HEK293 (cell line): ENCODE data around the gene PON1.

ENCODE experiments used
- CTCF ChIA-PET: fragments of 350-600 bp; formaldehyde crosslinking; extraction: SDS; loops from one replicate; lab custom pipeline; 2021; ENCODE audit warnings: antibody characterized with exemption; lab: Yijun Ruan, JAX
- POLR2A ChIA-PET: fragments of 300-600 bp; formaldehyde crosslinking; extraction: SDS; loops from one replicate; lab custom pipeline; 2020; ENCODE audit warnings: antibody characterized with exemption, inconsistent platforms; lab: Yijun Ruan, JAX
- H3K27ac ChIP-seq: fragments of 200-500 bp; sonication (Bioruptor generic); 2 replicates; pipeline ENCODE4 v1.5.1; 2014; ENCODE audit warnings: low read depth, low read length, control low read depth, inconsistent platforms; ENCODE audit errors: extremely low read depth
- H3K36me3 ChIP-seq, 2 experiments: fragments of 200-500 bp in 1 of 2; sonication (Bioruptor generic) in 1 of 2; 1 replicate in 1 of 2; 2 replicates in 1 of 2; pipeline ENCODE4 v1.5.1; 2014 to 2017; ENCODE audit warnings: inconsistent platforms in 2 of 2, low read length in 2 of 2; ENCODE audit not compliant: control insufficient read depth in 2 of 2, insufficient read depth in 1 of 2
- H3K4me1 ChIP-seq: fragments of 200-500 bp; sonication (Bioruptor generic); 2 replicates; pipeline ENCODE4 v1.5.1; 2014; ENCODE audit warnings: mild to moderate bottlenecking, low read length, inconsistent platforms; ENCODE audit not compliant: control insufficient read depth, insufficient read depth
- H3K4me3 ChIP-seq: 2 replicates; pipeline ENCODE4 v1.5.1; 2011; ENCODE audit warnings: low read depth, mild to moderate bottlenecking, control low read depth, low read length, moderate library complexity
- H3K9me3 ChIP-seq: fragments of 200-500 bp; sonication (Bioruptor generic); 2 replicates; pipeline ENCODE4 v1.5.1; 2014; ENCODE audit warnings: low read depth, low read length, inconsistent platforms; ENCODE audit not compliant: control insufficient read depth, insufficient read depth
- GLIS2 ChIP-seq: fragments of 450-650 bp; formaldehyde crosslinking; IDR thresholded peaks from 2 replicates; pipeline ENCODE4 v1.5.1; 2016; ENCODE audit warnings: missing biosample characterization, missing genetic modification characterization
- HOXD13 ChIP-seq: sonication (generic); formaldehyde crosslinking; IDR thresholded peaks from 2 replicates; pipeline ENCODE4 v1.8.0; 2022; ENCODE audit warnings: missing genetic modification reagents, borderline replicate concordance
- IKZF3 ChIP-seq: fragments of 450-650 bp; IDR thresholded peaks from 2 replicates; pipeline ENCODE4 v1.5.0; 2018; ENCODE audit warnings: missing biosample characterization, mild to moderate bottlenecking, missing genetic modification characterization, moderate library complexity
- KLF8 ChIP-seq: fragments of 450-650 bp; formaldehyde crosslinking; IDR thresholded peaks from 2 replicates; pipeline ENCODE4 v1.5.1; 2016; ENCODE audit warnings: missing biosample characterization, missing genetic modification characterization
- TRIM28 ChIP-seq: IDR thresholded peaks from 2 replicates; pipeline ENCODE4 v1.6.1; 2011; ENCODE audit warnings: low read length, control low read depth, borderline replicate concordance
- YY1 ChIP-seq: fragments of 450-650 bp; formaldehyde crosslinking; IDR thresholded peaks from 2 replicates; pipeline ENCODE4 v1.5.1; 2018; ENCODE audit warnings: missing biosample characterization, missing genetic modification characterization
- ZBTB10 ChIP-seq: fragments of 450-650 bp; formaldehyde crosslinking; IDR thresholded peaks from 2 replicates; pipeline ENCODE4 v1.5.1; 2016; ENCODE audit warnings: missing biosample characterization, missing genetic modification characterization
- ZBTB49 ChIP-seq: fragments of 450-650 bp; formaldehyde crosslinking; IDR thresholded peaks from 2 replicates; pipeline ENCODE4 v1.5.1; 2016; ENCODE audit warnings: missing biosample characterization, missing genetic modification characterization, low read depth
- ZNF140 ChIP-seq: fragments of 450-650 bp; formaldehyde crosslinking; IDR thresholded peaks from 2 replicates; pipeline ENCODE4 v1.5.1; 2016; ENCODE audit warnings: missing biosample characterization, missing genetic modification characterization
- ZNF146 ChIP-seq: fragments of 450-650 bp; formaldehyde crosslinking; IDR thresholded peaks from 2 replicates; pipeline ENCODE4 v1.5.1; 2016; ENCODE audit warnings: missing biosample characterization, missing genetic modification characterization
- ZNF174 ChIP-seq: fragments of 450-650 bp; formaldehyde crosslinking; IDR thresholded peaks from 2 replicates; pipeline ENCODE4 v1.5.0; 2017; ENCODE audit warnings: missing biosample characterization, mild to moderate bottlenecking, missing genetic modification characterization
- ZNF24 ChIP-seq: fragments of 450-650 bp; formaldehyde crosslinking; IDR thresholded peaks from 2 replicates; pipeline ENCODE4 v1.5.1; 2016; ENCODE audit warnings: missing biosample characterization, missing genetic modification characterization
- ZNF26 ChIP-seq: fragments of 450-650 bp; formaldehyde crosslinking; IDR thresholded peaks from 2 replicates; pipeline ENCODE4 v1.5.1; 2016; ENCODE audit warnings: missing biosample characterization, missing genetic modification characterization
- ZNF266 ChIP-seq: fragments of 450-650 bp; formaldehyde crosslinking; IDR thresholded peaks from 2 replicates; pipeline ENCODE4 v1.5.1; 2016; ENCODE audit warnings: missing biosample characterization, missing genetic modification characterization, low read depth
- ZNF311 ChIP-seq: fragments of 450-650 bp; formaldehyde crosslinking; IDR thresholded peaks from 2 replicates; pipeline ENCODE4 v1.5.1; 2017; ENCODE audit warnings: missing biosample characterization, missing genetic modification characterization, borderline replicate concordance
- ZNF433 ChIP-seq: fragments of 450-650 bp; formaldehyde crosslinking; IDR thresholded peaks from 2 replicates; pipeline ENCODE4 v1.5.1; 2016; ENCODE audit warnings: missing biosample characterization, missing genetic modification characterization, low read depth
- ZNF513 ChIP-seq: fragments of 450-650 bp; IDR thresholded peaks from 2 replicates; pipeline ENCODE4 v1.5.1; 2018; ENCODE audit warnings: missing biosample characterization, missing genetic modification characterization
- ZNF555 ChIP-seq: fragments of 450-650 bp; formaldehyde crosslinking; conservative IDR thresholded peaks from 2 replicates; pipeline ENCODE4 v1.5.1; 2017; ENCODE audit warnings: missing biosample characterization, mild to moderate bottlenecking, missing genetic modification characterization, inconsistent platforms
- ZNF585B ChIP-seq: fragments of 450-650 bp; formaldehyde crosslinking; IDR thresholded peaks from 2 replicates; pipeline ENCODE4 v1.5.1; 2016; ENCODE audit warnings: missing biosample characterization, missing genetic modification characterization
- ZNF658 ChIP-seq: fragments of 450-650 bp; formaldehyde crosslinking; IDR thresholded peaks from 2 replicates; pipeline ENCODE4; 2016; ENCODE audit warnings: missing biosample characterization, missing genetic modification characterization
- ZNF747 ChIP-seq: fragments of 450-650 bp; formaldehyde crosslinking; IDR thresholded peaks from 2 replicates; pipeline ENCODE4 v1.5.1; 2016; ENCODE audit warnings: missing biosample characterization, missing genetic modification characterization
- ZNF792 ChIP-seq: fragments of 450-650 bp; formaldehyde crosslinking; IDR thresholded peaks from 2 replicates; pipeline ENCODE4 v1.5.1; 2016; ENCODE audit warnings: missing biosample characterization, missing genetic modification characterization

PON1 gene

GRCh38 chr7:95317966-95318365 is 6.4 kb downstream of the PON1 start:
- TF ChIP-seq ZNF26 (tag by site-specific recombination) (no peak), ZNF433 (tag by site-specific recombination) (no peak), ZBTB49 (no peak), YY1 (tag by site-specific recombination) (no peak)
- Histone ChIP-seq H3K36me3 (no peaks in the 10 kb centered on the region), H3K4me3 (no peak overlapping the region), H3K9me3 (no peaks in the 10 kb centered on the region), H3K27ac (no peak overlapping the region), H3K4me1 (no peaks in the 10 kb centered on the region)
- ChIA-PET POLR2A (interaction anchor here (0.7 kb wide), 1 partner anchor 65 kb away, joined by 6 read pairs; no protein-coding TSS in a partner anchor), CTCF (interaction anchor here (0.7 kb wide), 1 partner anchor 67 kb away, joined by 3 read pairs; no protein-coding TSS in a partner anchor)

GRCh38 chr7:95317546-95317945 is 6.8 kb downstream of the PON1 start:
- Histone ChIP-seq H3K4me3 (no peak overlapping the region), H3K36me3 (no peaks in the 10 kb centered on the region), H3K9me3 (no peaks in the 10 kb centered on the region), H3K4me1 (no peaks in the 10 kb centered on the region), H3K27ac (no peak overlapping the region)
- TF ChIP-seq IKZF3 (tag by site-specific recombination) (no peak), KLF8 (tag by site-specific recombination) (no peak), ZNF747 (tag by site-specific recombination) (no peak), ZNF792 (tag by site-specific recombination) (no peak), ZNF311 (tag by site-specific recombination) (no peak), ZBTB10 (tag by site-specific recombination) (no peak), GLIS2 (tag by site-specific recombination) (no peak), TRIM28 (no peak), ZNF266 (no peak), ZNF24 (tag by site-specific recombination) (no peak), ZNF146 (no peak), ZNF513 (tag by site-specific recombination) (no peak), ZNF174 (tag by site-specific recombination) (no peak), ZNF555 (tag by site-specific recombination) (no peak), ZNF140 (no peak), HOXD13 (no peak), ZNF585B (no peak), ZNF658 (tag by site-specific recombination) (no peak)
- POLR2A ChIA-PET = interaction anchor here (0.7 kb wide), 1 partner anchor 65 kb away, joined by 6 read pairs; no protein-coding TSS in a partner anchor
- CTCF ChIA-PET = interaction anchor here (0.7 kb wide), 1 partner anchor 66 kb away, joined by 3 read pairs; no protein-coding TSS in a partner anchor
